Right lobe of liver (tissue), 4 donors: Measurements from ENCODE around the gene KIF5C.

Experiments used
- POLR2A ChIP-seq: fragments of 450-650 bp; IDR thresholded peaks from one replicate; pipeline ENCODE4 v1.6.1; 2017; ENCODE audit warnings: antibody characterized with exemption, mild to moderate bottlenecking
- TF ChIP-seq, protein P1 (sequence below), 4 donors: fragments of 200-600 bp in 3 of 4; fragments of 450-650 bp in 1 of 4; IDR thresholded peaks; one replicate each; pipeline versions ENCODE4 v1.5.1 to v1.8.0; 2016 to 2022; ENCODE audit warnings: antibody characterized with exemption in 4 of 4, mild to moderate bottlenecking in 2 of 4
- donor health status: DM: no; HTN: no; CAD: no.
- donor health status: DM: no; HTN: no; CAD: no.
- donor health status: DM: no; HTN: yes; CAD: no.

DNA sequence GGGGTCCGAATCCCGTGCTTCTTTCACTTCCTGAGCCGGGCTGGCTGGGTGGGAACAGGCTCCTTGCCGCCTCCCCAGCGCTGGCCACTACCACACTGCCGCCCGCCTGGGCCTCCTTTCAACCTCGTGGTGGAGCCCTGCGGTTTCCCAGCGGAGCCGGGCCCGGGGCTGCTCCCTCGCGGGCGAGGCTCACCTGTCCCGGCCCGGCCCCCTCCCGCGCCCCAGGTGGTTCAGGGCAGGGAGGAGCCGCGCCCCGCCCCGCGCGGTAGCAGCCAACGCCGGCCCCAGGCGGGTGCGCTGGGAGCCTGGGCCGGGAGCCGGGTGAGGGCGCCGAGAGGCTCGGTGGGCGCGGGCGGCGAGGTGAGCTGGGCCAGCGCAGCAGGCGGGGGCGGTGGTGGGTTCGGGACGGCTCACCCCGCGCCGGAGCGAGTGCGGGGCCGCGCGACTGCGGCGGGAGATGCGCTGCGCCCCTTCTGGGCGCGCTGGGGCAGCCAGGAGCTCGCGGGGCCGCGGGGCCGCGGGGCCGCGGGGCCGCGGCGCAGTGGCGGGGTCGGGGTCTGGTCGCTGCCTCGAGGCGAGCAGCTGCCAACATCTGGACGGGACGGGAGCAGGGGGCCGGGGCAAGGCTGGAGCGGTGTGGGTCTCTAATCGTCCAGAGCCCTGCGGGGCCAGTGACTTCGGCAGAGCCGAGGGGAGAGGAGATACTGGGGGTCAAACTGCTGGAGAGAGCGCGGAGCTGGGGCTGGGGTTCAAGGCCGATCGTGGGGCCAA, 163.6 kb downstream of the KIF5C start, which contains the start of gene LYPD6B:
- TF ChIP-seq, protein P1, sequence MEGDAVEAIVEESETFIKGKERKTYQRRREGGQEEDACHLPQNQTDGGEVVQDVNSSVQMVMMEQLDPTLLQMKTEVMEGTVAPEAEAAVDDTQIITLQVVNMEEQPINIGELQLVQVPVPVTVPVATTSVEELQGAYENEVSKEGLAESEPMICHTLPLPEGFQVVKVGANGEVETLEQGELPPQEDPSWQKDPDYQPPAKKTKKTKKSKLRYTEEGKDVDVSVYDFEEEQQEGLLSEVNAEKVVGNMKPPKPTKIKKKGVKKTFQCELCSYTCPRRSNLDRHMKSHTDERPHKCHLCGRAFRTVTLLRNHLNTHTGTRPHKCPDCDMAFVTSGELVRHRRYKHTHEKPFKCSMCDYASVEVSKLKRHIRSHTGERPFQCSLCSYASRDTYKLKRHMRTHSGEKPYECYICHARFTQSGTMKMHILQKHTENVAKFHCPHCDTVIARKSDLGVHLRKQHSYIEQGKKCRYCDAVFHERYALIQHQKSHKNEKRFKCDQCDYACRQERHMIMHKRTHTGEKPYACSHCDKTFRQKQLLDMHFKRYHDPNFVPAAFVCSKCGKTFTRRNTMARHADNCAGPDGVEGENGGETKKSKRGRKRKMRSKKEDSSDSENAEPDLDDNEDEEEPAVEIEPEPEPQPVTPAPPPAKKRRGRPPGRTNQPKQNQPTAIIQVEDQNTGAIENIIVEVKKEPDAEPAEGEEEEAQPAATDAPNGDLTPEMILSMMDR (IDR thresholded peaks at IDR 0.05), result no peak
- TF ChIP-seq POLR2A, result no peak
